Hematopoietic multipotent progenitor cell treated with erythropoietin and hydrocortisone succinate and interleukin-3 and kit ligand, for 17 days (in vitro differentiated cells): ENCODE measurements around the gene CD44.

Experiments
- DNase-seq: peaks from one replicate; pipeline ENCODE4 v3.0.0-alpha.2; 2015; ENCODE audit warnings: low spot score

CD44 gene

GRCh38 chr11:35112056-35112845 is 26.7 kb upstream of the CD44 start:
- DNase-seq: no peak

- no peak for DNase-seq
These were observed 26.2 kb upstream of the CD44 start for GRCh38 chr11:35112846-35113105.

GRCh38 chr11:35114906-35115687 is 23.9 kb upstream of the CD44 start:
- DNase-seq: no peak

- no peak for DNase-seq
These were observed 23.3 kb upstream of the CD44 start for GRCh38 chr11:35115688-35116030.

GRCh38 chr11:35116245-35116644 is 22.7 kb upstream of the CD44 start:
- no peak for DNase-seq

GRCh38 chr11:35116762-35117640 is 22.0 kb upstream of the CD44 start:
- no peak for DNase-seq

- DNase-seq: no peak
These were observed 20.1 kb upstream of the CD44 start for GRCh38 chr11:35118906-35119305.

- no peak for DNase-seq
These were observed 17.6 kb upstream of the CD44 start for GRCh38 chr11:35121326-35121865.

GRCh38 chr11:35122308-35122707 is 16.7 kb upstream of the CD44 start:
- DNase-seq: no peak

GRCh38 chr11:35126000-35126878 is 12.7 kb upstream of the CD44 start:
- DNase-seq: no peak

- no peak for DNase-seq
These were observed 11.9 kb upstream of the CD44 start for GRCh38 chr11:35126879-35127581.

- no peak for DNase-seq
These were observed 11.4 kb upstream of the CD44 start for GRCh38 chr11:35127619-35128018.

GRCh38 chr11:35131094-35131493 is 7.9 kb upstream of the CD44 start:
- no peak for DNase-seq

- no peak for DNase-seq
These were observed 7.1 kb upstream of the CD44 start for GRCh38 chr11:35131886-35132285.

GRCh38 chr11:35133656-35134055 is 5.3 kb upstream of the CD44 start:
- DNase-seq: no peak

GRCh38 chr11:35134403-35135148 is 4.4 kb upstream of the CD44 start:
- DNase-seq: no peak

- DNase-seq: no peak
These were observed 3.7 kb upstream of the CD44 start for GRCh38 chr11:35135222-35135621.

GRCh38 chr11:35136311-35136710 is 2.7 kb upstream of the CD44 start:
- DNase-seq: no peak

- DNase-seq: no peak
These were observed 913 bp upstream of the CD44 start for GRCh38 chr11:35138058-35138457.

GRCh38 chr11:35138606-35138942 is 397 bp upstream of the CD44 start:
- no peak for DNase-seq
